HepG2 (cell line): ENCODE results near the gene CDYL2. TPM values are rescaled to one million over a fixed set of nuclear protein-coding genes. Genes with fewer than 3 reads are reported as not detected.

Source experiments
- ATAC-seq: fragments of 200-7000 bp; cut with Tn5 transposase; 3 replicates; pipeline ENCODE4 v1.9.1; 2020; ENCODE audit warnings: mild to moderate bottlenecking, moderate library complexity
- BruUV-seq: library from RNA; stranded (reverse); fragments of 400-500 nt; replicated peaks from 2 replicates; lab custom pipeline; 2021; lab: Mats Ljungman, UMichigan
- CTCF ChIA-PET: fragments of 300-600 bp; formaldehyde crosslinking; extraction: SDS; loops from one replicate; lab custom pipeline; 2021; ENCODE audit warnings: low total read pairs, inconsistent platforms, low intra/inter-chr PET ratio; lab: Yijun Ruan, JAX
- POLR2A ChIA-PET: fragments of 350-600 bp; sonication (Branson Sonifier 250); formaldehyde crosslinking; loops from one replicate; lab custom pipeline; 2020; ENCODE audit warnings: antibody characterized with exemption, inconsistent platforms; lab: Yijun Ruan, JAX
- DNase-seq: peaks from one replicate; pipeline ENCODE4 v3.0.0-alpha.2; 2015; ENCODE audit warnings: low spot score
- FAIRE-seq: peaks from 3 replicates; lab custom pipeline; 2011; peaks lifted over from hg19 to GRCh38; lab: Jason Lieb, UNC
- H2AFZ ChIP-seq: one replicate; pipeline ENCODE4 v1.6.1; 2011; ENCODE audit warnings: low read length, inconsistent platforms
- H3K27ac ChIP-seq: fragments of 300-600 bp; 3 replicates; pipeline ENCODE4 v1.8.0; 2011; ENCODE audit warnings: mixed run types, mild to moderate bottlenecking, mixed read lengths, low read length, inconsistent platforms; ENCODE audit not compliant: insufficient read depth; ENCODE audit errors: extremely low read length
- H3K27me3 ChIP-seq, 2 experiments: fragments of 200-600 bp in 1 of 2; 2 replicates in 1 of 2; 3 replicates in 1 of 2; pipeline versions ENCODE4 v1.6.0 to v1.8.0; 2011; ENCODE audit warnings: low read length in 2 of 2, mild to moderate bottlenecking in 2 of 2, moderate library complexity in 2 of 2, inconsistent platforms in 1 of 2; ENCODE audit not compliant: insufficient read depth in 2 of 2, control insufficient read depth in 1 of 2
- H3K36me3 ChIP-seq, 2 experiments: fragments of 200-600 bp in 1 of 2; replicated peaks in 1 of 2; 2 replicates in 1 of 2; 3 replicates in 1 of 2; pipeline versions ENCODE4 v1.5.1 to v1.8.0; 2011; ENCODE audit warnings: low read length in 2 of 2, inconsistent platforms in 1 of 2; ENCODE audit not compliant: insufficient read depth in 2 of 2, control insufficient read depth in 1 of 2
- H3K4me1 ChIP-seq: 2 replicates; pipeline ENCODE4 v1.5.1; 2012; ENCODE audit warnings: low read length, inconsistent platforms; ENCODE audit not compliant: insufficient read depth
- H3K4me2 ChIP-seq: 2 replicates; pipeline ENCODE4 v1.6.0; 2011; ENCODE audit warnings: low read depth, low read length, inconsistent platforms
- H3K4me3 ChIP-seq, 3 experiments: fragments of 200-600 bp in 1 of 3; sonication (generic), shearing (Covaris generic) in 1 of 3; replicated peaks in 1 of 3; 2 replicates each; pipeline ENCODE4 v1.5.1; 2011 to 2016; ENCODE audit warnings: low read length in 3 of 3, inconsistent platforms in 2 of 3, low read depth in 2 of 3, mild to moderate bottlenecking in 2 of 3, control low read depth in 1 of 3, mixed read lengths in 1 of 3; ENCODE audit not compliant: insufficient read depth in 1 of 3
- H3K79me2 ChIP-seq: one replicate; pipeline ENCODE4 v1.6.1; 2011; ENCODE audit warnings: low read length, inconsistent platforms; ENCODE audit not compliant: insufficient read depth
- H3K9ac ChIP-seq: 2 replicates; pipeline ENCODE4 v1.6.0; 2011; ENCODE audit warnings: mild to moderate bottlenecking, low read depth, low read length, inconsistent platforms; ENCODE audit not compliant: insufficient read depth
- H3K9me3 ChIP-seq: 2 replicates; pipeline ENCODE4 v1.5.1; 2012; ENCODE audit warnings: mild to moderate bottlenecking, low read length
- H4K20me1 ChIP-seq: 2 replicates; pipeline ENCODE4 v1.6.0; 2011; ENCODE audit warnings: inconsistent platforms, mild to moderate bottlenecking, low read length, moderate library complexity; ENCODE audit not compliant: insufficient read depth
- AGO1 ChIP-seq: fragments of 200-400 bp; formaldehyde crosslinking; IDR thresholded peaks from 2 replicates; pipeline ENCODE4 v1.6.1; 2017; ENCODE audit warnings: mild to moderate bottlenecking, low read depth, low read length, moderate library complexity; ENCODE audit not compliant: poor library complexity, severe bottlenecking
- KDM5A ChIP-seq: fragments of 200-600 bp; sonication (generic); IDR thresholded peaks from 2 replicates; pipeline ENCODE4 v1.7.0; 2018; ENCODE audit warnings: antibody characterized with exemption, mild to moderate bottlenecking, low read length, borderline replicate concordance
- KDM5B ChIP-seq: sonication (generic); formaldehyde crosslinking; IDR thresholded peaks from 2 replicates; pipeline ENCODE4 v1.4.0; 2020; ENCODE audit warnings: missing genetic modification reagents, mild to moderate bottlenecking, borderline replicate concordance
- MAFK ChIP-seq, 2 experiments: IDR thresholded peaks in 1 of 2; conservative IDR thresholded peaks in 1 of 2; 2 replicates each; pipeline ENCODE4 v1.6.1; 2011; ENCODE audit warnings: improper control_type of control experiment in 2 of 2, low read length in 2 of 2
- SP140L ChIP-seq: sonication (generic); formaldehyde crosslinking; IDR thresholded peaks from 2 replicates; pipeline ENCODE4 v1.4.0; 2020; ENCODE audit warnings: missing genetic modification reagents, borderline replicate concordance
- ZNF766 ChIP-seq: sonication (generic); formaldehyde crosslinking; IDR thresholded peaks from 2 replicates; pipeline ENCODE4 v1.5.0; 2020; ENCODE audit warnings: missing genetic modification reagents, borderline replicate concordance
- WGBS: methylation state at CpG from one replicate; pipeline ENCODE4 v1.1.6; 2017; ENCODE audit warnings: low lambda C conversion rate; 5-methylcytosine and 5-hydroxymethylcytosine counted together
- in situ Hi-C: cut with HindIII; loops from 2 replicates; pipeline ENCODE4 v1.10.0; 2017; ENCODE audit warnings: low pct_unique_long_range_greater_than_20kb; ENCODE audit not compliant: extremely low pct_ligation_motif_present
- intact Hi-C: fragments of 100-400 bp; cut with micrococcal nuclease; formaldehyde crosslinking; loops from one replicate; pipeline ENCODE4 v1.10.0; 2022; ENCODE audit not compliant: unreplicated experiment
- polyA plus RNA-seq, 8 experiments: library from polyadenylated mRNA; depleted of rRNA in 3 of 8; stranded (reverse) in 7 of 8; unstranded in 1 of 8; fragments of >200 nt; fragmentation: Illumina TruSeq in 4 of 8; extraction: Trizol in 4 of 8; gene quantifications; 2 replicates each; pipeline versions ENCODE4 v1.2.1 to v1.2.3, GENCODE V29; 2011 to 2016; ENCODE audit warnings: low read depth in 4 of 8, missing spikeins in 1 of 8, mixed read lengths in 1 of 8; ENCODE audit not compliant: insufficient read depth in 1 of 8
- total RNA-seq, 5 experiments: library from RNA; depleted of rRNA; stranded (reverse); fragments of >200 nt; fragmentation: Illumina TruSeq; extraction: Trizol; gene quantifications; 2 replicates each; pipeline ENCODE4 v1.2.3, GENCODE V29; 2016; ENCODE audit warnings: low read depth in 1 of 5
- TF ChIP-seq, protein P1 (sequence below): sonication (generic); formaldehyde crosslinking; IDR thresholded peaks from 2 replicates; pipeline ENCODE4 v1.4.0; 2020; ENCODE audit warnings: missing genetic modification reagents, borderline replicate concordance
- TF ChIP-seq, protein P2 (sequence below): sonication (generic); formaldehyde crosslinking; IDR thresholded peaks from 2 replicates; pipeline ENCODE4 v1.8.0; 2022; ENCODE audit warnings: mild to moderate bottlenecking, missing genetic modification reagents, moderate library complexity

Gene CDYL2
- total and polyA plus RNA-seq, 2 of the 13 experiments (the other 11 are each of a cell fraction or from before 2014, with no cell fraction given) = 0.07 to 0.35 TPM

- TF ChIP-seq, protein P1, sequence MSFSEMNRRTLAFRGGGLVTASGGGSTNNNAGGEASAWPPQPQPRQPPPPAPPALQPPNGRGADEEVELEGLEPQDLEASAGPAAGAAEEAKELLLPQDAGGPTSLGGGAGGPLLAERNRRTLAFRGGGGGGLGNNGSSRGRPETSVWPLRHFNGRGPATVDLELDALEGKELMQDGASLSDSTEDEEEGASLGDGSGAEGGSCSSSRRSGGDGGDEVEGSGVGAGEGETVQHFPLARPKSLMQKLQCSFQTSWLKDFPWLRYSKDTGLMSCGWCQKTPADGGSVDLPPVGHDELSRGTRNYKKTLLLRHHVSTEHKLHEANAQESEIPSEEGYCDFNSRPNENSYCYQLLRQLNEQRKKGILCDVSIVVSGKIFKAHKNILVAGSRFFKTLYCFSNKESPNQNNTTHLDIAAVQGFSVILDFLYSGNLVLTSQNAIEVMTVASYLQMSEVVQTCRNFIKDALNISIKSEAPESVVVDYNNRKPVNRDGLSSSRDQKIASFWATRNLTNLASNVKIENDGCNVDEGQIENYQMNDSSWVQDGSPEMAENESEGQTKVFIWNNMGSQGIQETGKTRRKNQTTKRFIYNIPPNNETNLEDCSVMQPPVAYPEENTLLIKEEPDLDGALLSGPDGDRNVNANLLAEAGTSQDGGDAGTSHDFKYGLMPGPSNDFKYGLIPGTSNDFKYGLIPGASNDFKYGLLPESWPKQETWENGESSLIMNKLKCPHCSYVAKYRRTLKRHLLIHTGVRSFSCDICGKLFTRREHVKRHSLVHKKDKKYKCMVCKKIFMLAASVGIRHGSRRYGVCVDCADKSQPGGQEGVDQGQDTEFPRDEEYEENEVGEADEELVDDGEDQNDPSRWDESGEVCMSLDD (CRISPR knock-in tag) = no peak
Measured at GRCh38 chr16:80583466-80583865, 220.9 kb downstream of the CDYL2 start (continued).

GRCh38 chr16:80580109-80580832 lies 224.1 kb downstream of the CDYL2 start:
- Histone ChIP-seq H3K27me3 (no peaks in the 10 kb centered on the region), H3K79me2 (no peaks in the 10 kb centered on the region), H3K4me3 (no peak overlapping the region), H3K27ac (no peak overlapping the region), H3K4me1 (no peaks in the 10 kb centered on the region), H2AFZ (no peak overlapping the region), H3K4me2 (no peak overlapping the region), H4K20me1 (no peaks in the 10 kb centered on the region)
- DNase-seq (no peak), ATAC-seq (no peak)
- 35% methylated on average over 10 of the region's 10 CpGs for WGBS
- no peak for TF ChIP-seq MAFK (conservative IDR thresholded peaks at IDR 0.05 in 1 of 2, IDR thresholded peaks at IDR 0.05 in 1 of 2; ENCODE audit: low read length in 2 of 2)
- TF ChIP-seq SP140L = no peak
- no peak for TF ChIP-seq AGO1
- TF ChIP-seq KDM5A = no peak
- no peak for TF ChIP-seq ZNF766 (CRISPR knock-in tag)
- TF ChIP-seq, protein P2, sequence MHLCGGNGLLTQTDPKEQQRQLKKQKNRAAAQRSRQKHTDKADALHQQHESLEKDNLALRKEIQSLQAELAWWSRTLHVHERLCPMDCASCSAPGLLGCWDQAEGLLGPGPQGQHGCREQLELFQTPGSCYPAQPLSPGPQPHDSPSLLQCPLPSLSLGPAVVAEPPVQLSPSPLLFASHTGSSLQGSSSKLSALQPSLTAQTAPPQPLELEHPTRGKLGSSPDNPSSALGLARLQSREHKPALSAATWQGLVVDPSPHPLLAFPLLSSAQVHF = no peak
- TF ChIP-seq KDM5B (CRISPR knock-in tag) = no peak
- TF ChIP-seq, all 625 proteins: peak for 0
- CTCF ChIA-PET = no interaction called here
- POLR2A ChIA-PET = no interaction called here
- H3K36me3 ChIP-seq = no peaks in the 10 kb centered on the region
- no peak for FAIRE-seq
- intact Hi-C loops (no loop called here), in situ Hi-C loops (no loop called here)
- H3K9ac ChIP-seq = no peak overlapping the region
- H3K9me3 ChIP-seq = peaks cover 7% of the 10 kb centered on the region; the same call in 1 of the 2 replicates
- BruUV-seq = no TSS peak
